Hematopoietic multipotent progenitor cell treated with erythropoietin and hydrocortisone succinate and interleukin-3 and kit ligand, for 8 days (in vitro differentiated cells): ENCODE measurements around the gene RNF10.
"Not testable (repeated sequence)": the region's sequence is repeated elsewhere in the genome, so short reads cannot be mapped to it uniquely, and the experiment has no call there.

Experiments used
- DNase-seq: peaks from one replicate; pipeline ENCODE4 v3.0.0-alpha.2; 2015

The RNF10 gene

GRCh38 chr12:120534203-120534702 is at the start of gene RNF10:
Gene RNF10 (plus strand): TSS chr12:120534356. CDS start chr12:120534812, 456 bp downstream.
- DNase-seq = peak; percentile 93

GRCh38 chr12:120485961-120486881 is 47.9 kb upstream of the RNF10 start:
- DNase-seq = no peak

GRCh38 chr12:120487552-120487951 is 46.6 kb upstream of the RNF10 start:
- DNase-seq = peak; percentile 80

DNA sequence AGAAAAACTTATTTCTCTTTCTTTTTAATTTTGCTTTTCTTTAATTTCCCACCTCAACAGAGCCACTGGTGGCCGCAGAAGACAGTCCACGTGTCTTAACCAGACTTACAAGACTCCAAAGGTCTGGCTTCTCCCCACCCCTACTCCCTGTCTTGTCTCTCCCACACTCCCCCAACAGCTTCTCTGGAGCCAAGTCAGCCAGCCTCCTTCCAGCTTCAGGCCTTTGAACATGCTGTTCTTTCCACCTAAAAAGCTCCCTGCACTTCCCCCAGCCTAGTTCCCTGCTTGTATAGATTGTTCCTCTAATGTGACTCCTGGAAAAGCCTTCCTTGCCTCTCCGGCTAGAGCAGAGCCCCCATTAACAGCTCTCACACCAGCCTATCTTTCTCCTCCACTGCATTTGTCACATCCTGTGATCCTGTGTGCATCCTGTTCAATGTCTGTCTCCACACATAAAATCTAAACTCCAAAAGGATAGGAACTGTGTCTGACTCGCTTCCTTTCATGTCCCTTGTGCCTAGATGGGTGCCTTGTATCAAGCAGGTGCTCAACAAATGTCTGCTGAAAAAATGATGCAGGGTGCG is 46.0 kb upstream of the RNF10 start:
- DNase-seq = no peak

GRCh38 chr12:120489018-120489417 is 45.1 kb upstream of the RNF10 start:
- DNase-seq = no peak

DNA sequence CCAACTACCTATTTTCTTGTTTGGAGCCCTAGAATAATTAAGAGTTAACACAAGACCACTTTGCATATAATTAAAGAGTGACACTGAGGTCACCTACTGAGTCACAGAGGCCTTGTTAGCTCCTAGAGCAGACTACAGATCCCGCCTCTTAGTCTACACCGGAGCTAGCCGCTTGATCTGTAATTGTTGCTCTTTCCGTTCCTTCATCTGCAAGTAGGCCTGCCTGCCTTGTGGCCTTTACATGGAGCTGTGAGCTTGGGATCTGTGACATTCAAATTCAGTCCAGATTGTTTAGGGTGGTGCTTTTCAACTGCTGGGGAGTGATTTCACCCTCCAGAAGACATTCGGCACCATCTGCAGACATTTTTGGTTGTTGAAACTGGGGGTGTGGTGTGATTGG is 43.8 kb upstream of the RNF10 start:
- no peak for DNase-seq

GRCh38 chr12:120490833-120491512 is 43.2 kb upstream of the RNF10 start:
- no peak for DNase-seq

GRCh38 chr12:120495186-120495730 is 38.9 kb upstream of the RNF10 start:
- no peak for DNase-seq

GRCh38 chr12:120495731-120496412 is 38.3 kb upstream of the RNF10 start, which contains the start of gene DYNLL1:
Gene DYNLL1 (plus strand): TSS chr12:120496113. CDS start chr12:120496422, 309 bp downstream.
- peak; percentile 97 for DNase-seq

DNA sequence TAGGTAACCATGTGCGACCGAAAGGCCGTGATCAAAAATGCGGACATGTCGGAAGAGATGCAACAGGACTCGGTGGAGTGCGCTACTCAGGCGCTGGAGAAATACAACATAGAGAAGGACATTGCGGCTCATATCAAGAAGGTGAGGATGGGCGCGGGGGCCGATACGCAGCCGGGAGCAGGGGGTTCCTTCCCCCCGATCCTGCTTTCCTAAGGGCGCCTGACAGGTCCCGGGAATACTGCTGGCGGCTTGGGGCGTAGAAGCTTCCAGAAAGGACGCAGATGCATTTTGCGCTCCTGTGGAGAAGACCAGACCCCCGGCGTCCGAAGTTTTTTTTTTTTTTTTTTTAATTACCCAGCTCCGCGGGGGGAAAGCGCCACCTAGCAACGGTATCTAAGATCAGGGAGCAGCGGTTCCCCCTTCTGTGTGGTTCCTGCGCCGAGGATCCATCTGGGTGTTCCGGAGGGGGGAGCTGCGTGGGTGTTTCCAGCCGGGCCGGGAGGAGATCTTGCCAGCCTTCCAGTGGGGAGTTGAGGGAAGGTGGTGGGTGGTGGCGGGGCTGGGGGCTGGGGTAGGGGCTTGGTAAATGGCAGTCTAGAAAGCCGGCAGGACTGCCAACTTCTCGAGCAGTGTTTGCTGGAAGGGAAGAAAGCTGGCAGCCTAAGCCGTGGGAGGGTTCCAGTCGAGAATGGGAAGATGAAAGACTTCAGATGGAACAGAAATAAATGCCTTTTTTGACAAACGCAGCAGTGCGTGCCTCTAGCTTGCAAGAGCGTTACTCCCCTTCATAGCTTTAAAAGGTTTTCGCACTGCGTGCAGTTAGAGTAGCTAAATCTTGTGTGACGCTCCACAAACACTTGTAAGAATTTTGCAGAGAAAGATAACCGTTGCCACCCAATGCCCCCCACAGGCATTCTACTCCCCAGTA is 37.5 kb upstream of the RNF10 start:
- DNase-seq = peak; percentile 72

DNA sequence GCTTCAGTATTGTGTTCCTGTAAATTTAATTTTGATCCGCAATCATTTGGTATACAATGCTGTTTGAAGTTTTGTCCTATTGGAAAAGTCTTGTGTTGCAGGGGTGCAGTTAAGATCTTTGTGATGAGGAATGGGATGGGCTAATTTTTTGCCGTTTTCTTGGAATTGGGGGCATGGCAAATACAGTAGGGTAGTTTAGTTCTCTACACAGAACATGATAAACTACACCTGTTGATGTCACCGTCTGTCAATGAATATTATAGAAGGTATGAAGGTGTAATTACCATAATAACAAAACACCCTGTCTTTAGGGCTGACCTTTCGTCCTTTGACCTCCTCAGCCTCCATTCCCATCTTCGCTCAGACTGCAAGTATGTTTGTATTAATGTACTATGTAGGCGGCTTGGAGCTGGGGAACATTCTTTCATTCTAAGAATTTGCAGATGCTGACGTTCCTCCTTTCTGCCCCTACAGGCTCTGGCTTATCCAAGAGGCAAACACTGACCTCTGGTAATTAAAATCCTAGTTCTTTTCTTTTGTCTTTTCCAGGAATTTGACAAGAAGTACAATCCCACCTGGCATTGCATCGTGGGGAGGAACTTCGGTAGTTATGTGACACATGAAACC is 36.5 kb upstream of the RNF10 start:
- DNase-seq = no peak

- no peak for DNase-seq
These were observed 35.2 kb upstream of the RNF10 start for GRCh38 chr12:120498870-120499515.

GRCh38 chr12:120500581-120500980 is 33.6 kb upstream of the RNF10 start:
- DNase-seq = no peak

DNA sequence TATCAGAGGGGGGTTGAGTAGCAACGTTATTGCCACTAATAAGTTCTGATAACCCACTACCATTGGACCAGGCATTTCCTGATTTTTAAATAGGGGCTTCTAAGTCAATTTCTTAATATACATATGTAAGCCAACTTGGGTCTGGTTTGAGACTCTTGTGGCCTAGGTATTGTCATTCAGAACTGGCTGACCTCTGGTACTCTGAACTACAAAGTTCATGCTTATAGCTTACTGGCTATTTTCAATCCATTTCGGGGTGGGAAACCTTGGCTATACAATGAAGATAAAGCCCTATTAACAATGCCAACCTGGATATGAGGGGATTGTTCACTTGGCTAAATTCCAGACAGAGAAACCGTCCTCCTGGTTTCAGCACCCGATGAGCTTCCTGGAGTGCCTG is 29.6 kb upstream of the RNF10 start:
- DNase-seq = no peak

DNA sequence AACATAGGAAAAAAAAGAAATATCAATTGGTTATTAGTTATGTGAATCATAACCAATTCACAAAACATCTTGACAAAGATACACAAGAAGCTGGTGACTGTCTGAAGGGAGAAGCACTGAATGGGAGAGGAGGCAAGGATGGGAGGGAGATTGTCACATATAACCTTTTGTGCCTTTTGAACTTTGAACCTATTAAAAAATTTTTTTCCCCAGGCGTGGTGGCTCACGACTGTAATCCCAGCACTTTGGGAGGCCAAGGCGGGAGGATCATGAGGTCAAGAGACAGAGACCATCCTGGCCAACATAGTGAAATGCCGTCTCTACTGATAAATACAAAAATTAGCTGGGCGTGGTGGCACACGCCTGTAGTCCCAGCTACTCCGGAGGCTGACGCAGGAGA is 25.6 kb upstream of the RNF10 start:
- no peak for DNase-seq

GRCh38 chr12:120514002-120514401 is 20.2 kb upstream of the RNF10 start:
- no peak for DNase-seq

- DNase-seq = no peak
These were observed 18.7 kb upstream of the RNF10 start for GRCh38 chr12:120515496-120515895.

- DNase-seq = not testable (repeated sequence)
These were observed 14.8 kb upstream of the RNF10 start for GRCh38 chr12:120519324-120519723.

- DNase-seq = no peak
These were observed 11.6 kb upstream of the RNF10 start for GRCh38 chr12:120522568-120522967.

GRCh38 chr12:120528861-120529525 is 5.2 kb upstream of the RNF10 start, which contains the start of gene COQ5:
Gene COQ5 (minus strand): TSS chr12:120529158. CDS start chr12:120529141, 17 bp downstream.
- peak; percentile 87 for DNase-seq
